Testis (tissue), 3 donors: ENCODE measurements around the gene SMG6. TPM values are rescaled to one million over a fixed set of nuclear protein-coding genes. Genes with fewer than 3 reads are reported as not detected.
"Not testable (repeated sequence)": the region's sequence is repeated elsewhere in the genome, so short reads cannot be mapped to it uniquely, and the experiment has no call there.

Source experiments
- DNase-seq: peaks from one replicate; pipeline ENCODE4 v3.0.0-alpha.2; 2019
- H3K27ac ChIP-seq, 2 donors: fragments of 200-600 bp; sonication (generic); one replicate each; pipeline ENCODE4 v1.5.1; 2019
- H3K27me3 ChIP-seq: fragments of 200-600 bp; sonication (generic); one replicate; pipeline ENCODE4 v1.5.1; 2019
- H3K36me3 ChIP-seq: fragments of 200-600 bp; sonication (generic); one replicate; pipeline ENCODE4 v1.5.1; 2017; ENCODE audit warnings: low read depth; ENCODE audit errors: missing control alignments
- H3K4me1 ChIP-seq: fragments of 200-600 bp; sonication (generic); one replicate; pipeline ENCODE4 v1.5.1; 2019
- H3K4me3 ChIP-seq, 2 donors: fragments of 200-600 bp; sonication (generic); one replicate each; pipeline ENCODE4 v1.5.1; 2017 to 2019
- H3K9me3 ChIP-seq: fragments of 200-600 bp; sonication (generic); one replicate; pipeline ENCODE4 v1.5.1; 2017
- POLR2A ChIP-seq: fragments of 450-650 bp; IDR thresholded peaks from one replicate; pipeline ENCODE4 v1.6.1; 2017; ENCODE audit warnings: antibody characterized with exemption, mild to moderate bottlenecking, moderate library complexity
- WGBS, 2 donors: methylation state at CpG; one replicate each; pipeline ENCODE4 v1.1.5; 2018; 5-methylcytosine and 5-hydroxymethylcytosine counted together
- intact Hi-C: fragments of 100-400 bp; cut with DNase I; formaldehyde crosslinking; loops from one replicate; pipeline ENCODE4 v1.15.1; 2023; ENCODE audit warnings: low total_unique reads
- polyA plus RNA-seq: library from polyadenylated mRNA; stranded (reverse); fragments of 350-450 nt; fragmentation: Illumina TruSeq; extraction: RNeasy Lipid Tissue Mini Kit (QIAGEN cat#74804); gene quantifications from one replicate; pipeline ENCODE4 v1.2.3, GENCODE V29; 2014; ENCODE audit warnings: low read depth, low replicate concordance; ENCODE audit not compliant: insufficient read depth
- total RNA-seq, 2 donors: library from RNA; depleted of rRNA; stranded (reverse); fragments of >200 nt; gene quantifications; one replicate each; pipeline ENCODE4 v1.2.3, GENCODE V29; 2016
- TF ChIP-seq, protein P1 (sequence below), 3 experiments: fragments of 450-650 bp in 2 of 3; fragments of 200-600 bp in 1 of 3; sonication (generic) in 1 of 3; IDR thresholded peaks; one replicate each; pipeline ENCODE4 v1.5.1; 2016 to 2019; ENCODE audit warnings: antibody characterized with exemption in 3 of 3, mild to moderate bottlenecking in 2 of 3, moderate library complexity in 1 of 3

SMG6 gene
- total and polyA plus RNA-seq, 3 donors from 2014 or later: 68.7 to 86.5 (median 80.6) TPM

DNA sequence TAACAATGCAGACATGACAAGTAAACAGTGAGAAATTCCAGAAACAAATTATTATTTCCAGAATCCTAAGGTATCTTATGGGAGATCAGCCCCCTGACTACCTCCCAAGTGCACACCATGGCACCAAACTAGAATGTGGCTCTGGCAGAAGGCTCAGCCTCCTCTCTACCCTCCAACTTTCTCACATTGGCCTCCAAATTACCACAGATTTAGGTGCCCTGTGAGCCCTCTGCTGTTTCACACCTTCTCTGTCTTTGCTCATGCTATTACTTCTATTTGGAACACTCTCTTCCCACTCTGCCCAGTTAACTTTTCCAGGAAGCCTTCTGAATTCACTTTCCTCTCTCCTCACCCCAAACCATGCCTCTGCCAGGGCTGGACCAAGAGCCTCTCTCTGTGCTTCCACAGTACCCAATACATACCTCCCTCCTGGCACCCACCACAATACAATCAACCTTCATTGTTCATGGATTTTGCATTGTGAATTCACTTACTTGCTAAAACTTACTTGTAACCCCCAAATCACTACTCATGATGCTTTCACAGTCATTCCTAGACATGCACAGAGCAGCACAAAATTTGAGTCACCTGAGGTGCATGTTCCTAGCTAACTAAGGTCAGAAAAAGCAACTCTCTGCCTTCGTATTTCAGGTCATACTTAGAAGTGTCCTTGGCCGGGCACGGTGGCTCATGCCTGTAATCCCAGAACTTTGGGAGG is 31.4 kb downstream of the SMG6 start:
- Histone ChIP-seq H3K27ac (no peak overlapping the region), H3K4me1 (no peaks in the 10 kb centered on the region), H3K36me3 (no peaks in the 10 kb centered on the region), H3K4me3 (no peak overlapping the region), H3K9me3 (no peaks in the 10 kb centered on the region), H3K27me3 (no peaks in the 10 kb centered on the region)
- WGBS, 2 donors: 89 to 95% methylated on average over 3 of the region's 3 CpGs
- DNase-seq: no peak
- intact Hi-C loops: no loop called here
- TF ChIP-seq, protein P1, sequence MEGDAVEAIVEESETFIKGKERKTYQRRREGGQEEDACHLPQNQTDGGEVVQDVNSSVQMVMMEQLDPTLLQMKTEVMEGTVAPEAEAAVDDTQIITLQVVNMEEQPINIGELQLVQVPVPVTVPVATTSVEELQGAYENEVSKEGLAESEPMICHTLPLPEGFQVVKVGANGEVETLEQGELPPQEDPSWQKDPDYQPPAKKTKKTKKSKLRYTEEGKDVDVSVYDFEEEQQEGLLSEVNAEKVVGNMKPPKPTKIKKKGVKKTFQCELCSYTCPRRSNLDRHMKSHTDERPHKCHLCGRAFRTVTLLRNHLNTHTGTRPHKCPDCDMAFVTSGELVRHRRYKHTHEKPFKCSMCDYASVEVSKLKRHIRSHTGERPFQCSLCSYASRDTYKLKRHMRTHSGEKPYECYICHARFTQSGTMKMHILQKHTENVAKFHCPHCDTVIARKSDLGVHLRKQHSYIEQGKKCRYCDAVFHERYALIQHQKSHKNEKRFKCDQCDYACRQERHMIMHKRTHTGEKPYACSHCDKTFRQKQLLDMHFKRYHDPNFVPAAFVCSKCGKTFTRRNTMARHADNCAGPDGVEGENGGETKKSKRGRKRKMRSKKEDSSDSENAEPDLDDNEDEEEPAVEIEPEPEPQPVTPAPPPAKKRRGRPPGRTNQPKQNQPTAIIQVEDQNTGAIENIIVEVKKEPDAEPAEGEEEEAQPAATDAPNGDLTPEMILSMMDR (IDR thresholded peaks at IDR 0.05): no peak
- TF ChIP-seq POLR2A: no peak

DNA sequence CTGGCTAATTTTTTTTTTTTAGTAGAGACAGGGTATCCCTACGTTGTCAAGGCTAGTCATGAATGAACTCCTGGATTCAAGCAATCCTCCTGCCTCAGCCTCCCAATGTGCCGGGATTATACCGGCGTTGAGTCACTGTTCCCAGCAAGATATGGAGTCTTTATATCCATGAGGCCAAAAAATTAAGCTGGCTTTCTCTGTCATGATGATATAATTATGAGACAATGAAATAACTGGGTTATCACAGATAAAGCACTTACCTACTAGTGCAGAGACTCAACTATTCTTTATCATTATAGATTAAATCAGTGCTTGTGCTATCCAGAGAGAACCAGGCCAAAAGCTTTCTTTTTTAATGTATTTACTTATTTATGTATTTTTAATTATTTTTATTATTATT is 36.2 kb downstream of the SMG6 start:
- DNase-seq: no peak
- TF ChIP-seq POLR2A: no peak
- Histone ChIP-seq H3K27ac (no peak overlapping the region), H3K4me1 (no peaks in the 10 kb centered on the region), H3K27me3 (no peaks in the 10 kb centered on the region), H3K36me3 (no peaks in the 10 kb centered on the region), H3K9me3 (no peaks in the 10 kb centered on the region), H3K4me3 (no peak overlapping the region)
- WGBS, 2 donors: 95 to 98% methylated on average over 4 of the region's 4 CpGs
- intact Hi-C loops: no loop called here

DNA sequence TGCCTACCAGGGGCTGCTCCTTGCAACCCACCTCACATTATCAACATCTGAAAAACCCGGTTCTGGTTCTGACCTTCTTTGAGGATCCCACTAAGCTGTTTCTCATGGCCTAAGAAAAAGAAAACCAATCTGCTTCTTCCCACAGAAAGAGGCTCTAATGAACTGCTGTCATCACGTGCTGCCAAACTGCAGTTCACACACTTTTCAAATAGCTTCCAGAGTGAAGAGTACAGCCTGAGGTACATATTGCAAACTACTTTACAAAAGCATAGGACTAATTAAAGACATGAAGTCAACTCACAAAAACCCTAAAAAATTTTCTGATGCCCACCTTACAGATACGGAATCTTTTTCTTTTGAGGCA is 36.7 kb downstream of the SMG6 start:
- intact Hi-C loops: no loop called here
- H3K27me3 ChIP-seq: no peaks in the 10 kb centered on the region
- 65 to 83% methylated on average over 3 of the region's 3 CpGs for WGBS, 2 donors
- no peaks in the 10 kb centered on the region for H3K4me1 ChIP-seq
- no peak overlapping the region for H3K27ac ChIP-seq
- H3K9me3 ChIP-seq: no peaks in the 10 kb centered on the region
- no peak for DNase-seq
- H3K4me3 ChIP-seq: no peak overlapping the region
- TF ChIP-seq, protein P1 (IDR thresholded peaks at IDR 0.05): no peak
- no peak for TF ChIP-seq POLR2A
- no peaks in the 10 kb centered on the region for H3K36me3 ChIP-seq

DNA sequence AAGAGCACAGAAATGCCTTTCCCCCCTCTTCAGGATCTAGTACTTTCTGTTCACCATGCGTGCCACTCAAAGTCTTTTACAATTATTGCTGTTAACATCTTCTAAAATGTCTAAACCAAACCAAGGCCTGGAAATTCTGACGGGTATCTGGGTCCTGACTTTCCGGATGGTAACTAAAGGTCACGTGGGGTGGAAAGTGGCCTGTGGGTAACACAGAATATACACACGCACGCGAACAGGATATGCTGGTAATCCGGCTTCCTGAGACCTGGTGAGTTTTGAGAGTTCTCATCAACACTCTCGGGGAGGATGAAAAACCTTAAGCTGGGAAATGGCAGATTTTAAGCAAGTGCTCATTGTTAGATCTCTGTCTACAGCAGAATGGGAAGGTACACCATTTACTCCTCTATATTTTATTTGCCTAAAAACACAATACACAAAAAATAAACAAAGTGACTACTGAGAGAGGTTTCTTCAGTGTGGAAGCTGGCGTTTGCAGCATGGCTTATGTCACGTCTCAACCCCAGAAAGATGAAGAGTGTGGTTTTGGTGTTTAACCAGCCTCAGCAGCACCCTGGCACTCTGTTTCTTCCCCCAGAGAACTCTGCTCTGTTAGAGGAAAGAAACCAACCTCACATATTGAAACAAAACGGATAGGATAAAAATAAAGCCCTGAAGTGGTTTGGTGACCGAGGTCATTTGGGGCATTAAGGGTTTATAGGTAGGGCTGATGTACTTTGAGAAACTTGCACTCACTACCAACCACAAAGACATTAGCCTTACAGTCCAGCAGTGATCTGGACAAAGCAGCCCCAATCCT is 37.3 kb downstream of the SMG6 start:
- intact Hi-C loops: no loop called here
- TF ChIP-seq POLR2A: no peak
- TF ChIP-seq, protein P1 (IDR thresholded peaks at IDR 0.05): no peak
- no peaks in the 10 kb centered on the region for H3K36me3 ChIP-seq
- H3K4me3 ChIP-seq: no peak overlapping the region
- no peak for DNase-seq
- H3K27ac ChIP-seq: no peak overlapping the region
- no peaks in the 10 kb centered on the region for H3K4me1 ChIP-seq
- H3K27me3 ChIP-seq: no peaks in the 10 kb centered on the region
- H3K9me3 ChIP-seq: no peaks in the 10 kb centered on the region
- 89 to 90% methylated on average over 13 of the region's 13 CpGs for WGBS, 2 donors

DNA sequence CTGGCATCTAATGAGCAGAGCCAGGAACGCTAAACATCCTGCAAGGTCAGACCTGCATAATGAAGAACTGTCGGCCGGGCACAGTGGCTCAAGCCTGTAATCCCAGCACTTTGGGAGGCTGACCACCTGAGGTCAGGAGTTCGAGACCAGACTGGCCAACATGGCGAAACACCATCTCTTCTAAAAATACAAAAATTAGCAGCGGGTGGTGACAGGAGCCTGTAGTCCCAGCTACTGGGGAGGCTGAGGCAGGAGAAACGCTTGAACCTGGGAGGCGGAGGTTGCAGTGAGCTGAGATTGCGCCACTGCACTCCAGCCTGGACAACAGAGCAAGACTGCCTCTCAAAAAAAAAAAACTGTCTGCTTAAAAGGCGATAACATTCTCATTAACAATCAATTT is 38.4 kb downstream of the SMG6 start:
- H3K4me3 ChIP-seq, DNase-seq, H3K9me3 ChIP-seq, H3K36me3 ChIP-seq, H3K27ac ChIP-seq, H3K4me1 ChIP-seq, H3K27me3 ChIP-seq, intact Hi-C loops: not testable (repeated sequence)
- WGBS, 2 donors: 85 to 96% methylated on average over 10 of the region's 10 CpGs
